Measurements from ENCODE around the gene MAP2K3. TPM values are rescaled to one million over a fixed set of nuclear protein-coding genes. Genes with fewer than 3 reads are reported as not detected.
A peak's percentile ranks its signal among the peaks of the same experiment; 100 is the strongest.

MAP2K3 gene
- total RNA-seq, 1 donor from 2014 or later: 42.2 TPM

GRCh38 chr17:21291357-21291756 lies 6.8 kb downstream of the MAP2K3 start:
- DNase-seq (ENCODE audit: low spot score): no peak
- ATAC-seq: no peak
- intact Hi-C loops (cut with DNase I): no loop called here

- no peak for ATAC-seq
- intact Hi-C loops (cut with DNase I): no loop called here
- no peak for DNase-seq (ENCODE audit: low spot score)
Observed at GRCh38 chr17:21291862-21292261, 7.4 kb downstream of the MAP2K3 start.

- ATAC-seq (peak; percentile 1), DNase-seq (ENCODE audit: low spot score) (no peak)
- intact Hi-C loops (cut with DNase I): no loop called here
Observed at GRCh38 chr17:21292867-21293830, 8.6 kb downstream of the MAP2K3 start.

- no peak for DNase-seq (ENCODE audit: low spot score)
- ATAC-seq: no peak
- intact Hi-C loops (cut with DNase I): no loop called here
Observed at GRCh38 chr17:21293831-21294210, 9.3 kb downstream of the MAP2K3 start.

GRCh38 chr17:21294321-21295035 lies 10.0 kb downstream of the MAP2K3 start:
- ATAC-seq (no peak), DNase-seq (ENCODE audit: low spot score) (no peak)
- intact Hi-C loops (cut with DNase I): no loop called here

- no peak for DNase-seq (ENCODE audit: low spot score)
- intact Hi-C loops (cut with DNase I): no loop called here
- ATAC-seq: peak; percentile 11
Observed at GRCh38 chr17:21295036-21295952, 10.8 kb downstream of the MAP2K3 start.

GRCh38 chr17:21296097-21297025 lies 11.8 kb downstream of the MAP2K3 start:
- ATAC-seq: no peak
- intact Hi-C loops (cut with DNase I): no loop called here
- no peak for DNase-seq (ENCODE audit: low spot score)

- intact Hi-C loops (cut with DNase I): no loop called here
- no peak for ATAC-seq
- no peak for DNase-seq (ENCODE audit: low spot score)
Observed at GRCh38 chr17:21297026-21297520, 12.6 kb downstream of the MAP2K3 start.

- intact Hi-C loops (cut with DNase I): no loop called here
- no peak for ATAC-seq
- DNase-seq (ENCODE audit: low spot score): no peak
Observed at GRCh38 chr17:21297597-21297996, 13.1 kb downstream of the MAP2K3 start.

- DNase-seq (ENCODE audit: low spot score) (no peak), ATAC-seq (no peak)
- intact Hi-C loops (cut with DNase I): no loop called here
Observed at GRCh38 chr17:21298056-21298982, 13.8 kb downstream of the MAP2K3 start.

- intact Hi-C loops (cut with DNase I): no loop called here
- DNase-seq (ENCODE audit: low spot score): no peak
- no peak for ATAC-seq
Observed at GRCh38 chr17:21298983-21299519, 14.5 kb downstream of the MAP2K3 start.

- DNase-seq (ENCODE audit: low spot score) (no peak), ATAC-seq (no peak)
- intact Hi-C loops (cut with DNase I): no loop called here
Observed at GRCh38 chr17:21299981-21300600, 15.6 kb downstream of the MAP2K3 start.

- DNase-seq (ENCODE audit: low spot score) (no peak), ATAC-seq (no peak)
- intact Hi-C loops (cut with DNase I): no loop called here
Observed at GRCh38 chr17:21300601-21301571, 16.4 kb downstream of the MAP2K3 start.

GRCh38 chr17:21301593-21302550 lies 17.4 kb downstream of the MAP2K3 start:
- ATAC-seq: no peak
- DNase-seq (ENCODE audit: low spot score): no peak
- intact Hi-C loops (cut with DNase I): no loop called here

Measured in sciatic nerve (tissue), 2 donors.